Stimulated activated CD4-positive, alpha-beta T cell treated with anti-CD3 and anti-CD28 coated beads, Interleukin-4, amount 100 ng/mL, for 48 hours (primary cell): ENCODE results near the gene ALPI.

Experiments
- DNase-seq, 2 donors: peaks; one replicate each; pipeline ENCODE4 v3.0.0-alpha.2; 2020; ENCODE audit warnings: low read depth in 2 of 2

Gene ALPI

GRCh38 chr2:232460171-232460570 lies 4.2 kb downstream of the ALPI start:
- DNase-seq: no peak

GRCh38 chr2:232463701-232464543 lies 8.0 kb downstream of the ALPI start:
- DNase-seq: no peak

- no peak for DNase-seq
These were observed 8.6 kb downstream of the ALPI start for GRCh38 chr2:232464544-232464885.

GRCh38 chr2:232465061-232465460 lies 9.1 kb downstream of the ALPI start:
- no peak for DNase-seq

- DNase-seq: no peak
These were observed 10.3 kb downstream of the ALPI start for GRCh38 chr2:232466221-232466620.

GRCh38 chr2:232473467-232473890 lies 17.5 kb downstream of the ALPI start:
- no peak for DNase-seq

GRCh38 chr2:232476045-232476444 lies 20.1 kb downstream of the ALPI start:
- no peak for DNase-seq

- DNase-seq: no peak
These were observed 20.8 kb downstream of the ALPI start for GRCh38 chr2:232476791-232477190.

GRCh38 chr2:232477751-232478510 lies 22.0 kb downstream of the ALPI start:
- no peak for DNase-seq

- DNase-seq: no peak
These were observed 22.8 kb downstream of the ALPI start for GRCh38 chr2:232478571-232479340.

GRCh38 chr2:232479341-232480200 lies 23.6 kb downstream of the ALPI start:
- no peak for DNase-seq

GRCh38 chr2:232480201-232481190 lies 24.5 kb downstream of the ALPI start:
- DNase-seq: no peak

GRCh38 chr2:232481322-232482140 lies 25.6 kb downstream of the ALPI start:
- no peak for DNase-seq

GRCh38 chr2:232482301-232483238 lies 26.6 kb downstream of the ALPI start:
- DNase-seq: no peak

GRCh38 chr2:232483311-232483922 lies 27.5 kb downstream of the ALPI start:
- DNase-seq: no peak

GRCh38 chr2:232483923-232484627 lies 28.1 kb downstream of the ALPI start:
- DNase-seq: no peak
